Measurements from ENCODE around the gene ITGB2. TPM values are rescaled to one million over a fixed set of nuclear protein-coding genes. Genes with fewer than 3 reads are reported as not detected.

Gene ITGB2
- total RNA-seq, 1 donor from 2014 or later = 35.1 TPM

GRCh38 chr21:44911068-44911383 lies 9.7 kb downstream of the ITGB2 start:
- intact Hi-C loops (cut with DNase I) = no loop called here
- H3K4me3 ChIP-seq = peak overlapping the region in 1 of 2 donors; percentile 1
- DNase-seq (ENCODE audit: extremely low spot score in 2 of 2) = no peak
- H3K9me3 ChIP-seq = no peaks in the 10 kb centered on the region
- TF ChIP-seq POLR2AphosphoS5 (IDR thresholded peaks at IDR 0.05; ENCODE audit: insufficient read depth in 1 of 2, low read depth in 1 of 2) (no peak), POLR2A (IDR thresholded peaks at IDR 0.05) (no peak), CTCF (IDR thresholded peaks at IDR 0.05) (no peak)
- no peak overlapping the region for H3K27ac ChIP-seq
- no peaks in the 10 kb centered on the region for H3K36me3 ChIP-seq
- H3K27me3 ChIP-seq = no peaks in the 10 kb centered on the region
- peaks cover 23% of the 10 kb centered on the region for H3K4me1 ChIP-seq

- Histone ChIP-seq H3K27ac (no peak overlapping the region), H3K4me1 (peaks cover 23% of the 10 kb centered on the region), H3K4me3 (no peak overlapping the region), H3K36me3 (no peaks in the 10 kb centered on the region), H3K27me3 (no peaks in the 10 kb centered on the region), H3K9me3 (no peaks in the 10 kb centered on the region)
- DNase-seq (ENCODE audit: extremely low spot score in 2 of 2) = no peak
- intact Hi-C loops (cut with DNase I) = no loop called here
- TF ChIP-seq POLR2AphosphoS5 (IDR thresholded peaks at IDR 0.05; ENCODE audit: insufficient read depth in 1 of 2, low read depth in 1 of 2) = no peak
- no peak for TF ChIP-seq POLR2A (IDR thresholded peaks at IDR 0.05)
- no peak for TF ChIP-seq CTCF (IDR thresholded peaks at IDR 0.05)
Measured at GRCh38 chr21:44910229-44911067, 10.3 kb downstream of the ITGB2 start.

GRCh38 chr21:44909719-44910118 lies 11.0 kb downstream of the ITGB2 start:
- H3K9me3 ChIP-seq = no peaks in the 10 kb centered on the region
- peaks cover 23% of the 10 kb centered on the region for H3K4me1 ChIP-seq
- no peaks in the 10 kb centered on the region for H3K27me3 ChIP-seq
- no peaks in the 10 kb centered on the region for H3K36me3 ChIP-seq
- TF ChIP-seq POLR2AphosphoS5 (IDR thresholded peaks at IDR 0.05; ENCODE audit: insufficient read depth in 1 of 2, low read depth in 1 of 2) (no peak), CTCF (IDR thresholded peaks at IDR 0.05) (no peak), POLR2A (IDR thresholded peaks at IDR 0.05) (no peak)
- DNase-seq (ENCODE audit: extremely low spot score in 2 of 2) = no peak
- no peak overlapping the region for H3K27ac ChIP-seq
- no peak overlapping the region for H3K4me3 ChIP-seq
- intact Hi-C loops (cut with DNase I) = no loop called here

- Histone ChIP-seq H3K4me3 (no peak overlapping the region), H3K27me3 (no peaks in the 10 kb centered on the region), H3K9me3 (no peaks in the 10 kb centered on the region), H3K4me1 (peaks cover 23% of the 10 kb centered on the region), H3K27ac (no peak overlapping the region), H3K36me3 (no peaks in the 10 kb centered on the region)
- intact Hi-C loops (cut with DNase I) = no loop called here
- DNase-seq (ENCODE audit: extremely low spot score in 2 of 2) = no peak
- TF ChIP-seq CTCF (IDR thresholded peaks at IDR 0.05) (no peak), POLR2A (IDR thresholded peaks at IDR 0.05) (no peak), POLR2AphosphoS5 (IDR thresholded peaks at IDR 0.05; ENCODE audit: insufficient read depth in 1 of 2, low read depth in 1 of 2) (no peak)
Measured at GRCh38 chr21:44908908-44909307, 11.8 kb downstream of the ITGB2 start.
